Measurements from ENCODE around the gene CCL4.
"Not testable (repeated sequence)": the region's sequence is repeated elsewhere in the genome, so short reads cannot be mapped to it uniquely, and the experiment has no call there.

Gene CCL4

GRCh38 chr17:36088670-36089338 lies 14.8 kb upstream of the CCL4 start:
- DNase-seq, result no peak

- no peak for DNase-seq
These were observed 14.2 kb upstream of the CCL4 start for GRCh38 chr17:36089339-36089865.

- DNase-seq, result no peak
These were observed 13.5 kb upstream of the CCL4 start, which contains the start of gene CCL3 for GRCh38 chr17:36089888-36090836. Gene CCL3, minus strand, starts transcription at chr17:36090143. Its CDS starts 85 bp downstream, at chr17:36090058.

GRCh38 chr17:36092230-36092629 lies 11.4 kb upstream of the CCL4 start:
- no peak for DNase-seq

GRCh38 chr17:36092715-36093114 lies 10.9 kb upstream of the CCL4 start:
- not testable (repeated sequence) for DNase-seq

GRCh38 chr17:36094232-36094631 lies 9.4 kb upstream of the CCL4 start:
- DNase-seq, result no peak

- DNase-seq, result no peak
These were observed 8.9 kb upstream of the CCL4 start for GRCh38 chr17:36094746-36095145.

GRCh38 chr17:36095992-36096391 lies 7.6 kb upstream of the CCL4 start:
- DNase-seq, result no peak

GRCh38 chr17:36099004-36099403 lies 4.6 kb upstream of the CCL4 start:
- DNase-seq, result not testable (repeated sequence)

- not testable (repeated sequence) for DNase-seq
These were observed 619 bp downstream of the CCL4 start for GRCh38 chr17:36104246-36104645.

- DNase-seq, result no peak
These were observed 1.1 kb downstream of the CCL4 start for GRCh38 chr17:36104701-36105181.

- DNase-seq, result no peak
These were observed 2.3 kb downstream of the CCL4 start for GRCh38 chr17:36105781-36106492.

GRCh38 chr17:36106493-36106835 lies 2.8 kb downstream of the CCL4 start:
- DNase-seq, result no peak

GRCh38 chr17:36107660-36108059 lies 4.0 kb downstream of the CCL4 start:
- DNase-seq, result no peak

- DNase-seq, result not testable (repeated sequence)
These were observed 4.6 kb downstream of the CCL4 start for GRCh38 chr17:36108265-36108664.

GRCh38 chr17:36111068-36111490 lies 7.5 kb downstream of the CCL4 start:
- DNase-seq, result no peak

GRCh38 chr17:36112572-36112971 lies 8.9 kb downstream of the CCL4 start:
- DNase-seq, result no peak

- not testable (repeated sequence) for DNase-seq
These were observed 9.5 kb downstream of the CCL4 start for GRCh38 chr17:36113131-36113530.

- DNase-seq, result not testable (repeated sequence)
These were observed 11.5 kb downstream of the CCL4 start for GRCh38 chr17:36114971-36115648.

GRCh38 chr17:36115649-36115977 lies 12.0 kb downstream of the CCL4 start:
- DNase-seq, result not testable (repeated sequence)

GRCh38 chr17:36117505-36118382 lies 14.1 kb downstream of the CCL4 start:
- no peak for DNase-seq

All from fibroblast of skin of abdomen (primary cell).